CD4-positive, alpha-beta T cell (primary cell): ENCODE data around the gene FRAT1. TPM values are rescaled to one million over a fixed set of nuclear protein-coding genes. Genes with fewer than 3 reads are reported as not detected.

Experiments used
- ATAC-seq: fragments of 200-7000 bp; cut with Tn5 transposase; one replicate; pipeline ENCODE4 v1.10.0; 2022; ENCODE audit warnings: mild to moderate bottlenecking; ENCODE audit not compliant: poor library complexity
- CTCF ChIA-PET: fragments of 350-600 bp; sonication (Branson Sonifier 250); formaldehyde crosslinking; loops from one replicate; lab custom pipeline; 2021; ENCODE audit warnings: antibody characterized with exemption, inconsistent platforms; lab: Charles Lee
- POLR2A ChIA-PET: fragments of 350-600 bp; sonication (Branson Sonifier 250); formaldehyde crosslinking; loops from one replicate; lab custom pipeline; 2021; ENCODE audit warnings: antibody characterized with exemption, inconsistent platforms; lab: Charles Lee
- DNase-seq, 14 experiments: peaks; one replicate each; pipeline ENCODE4 v3.0.0-alpha.2; 2013 to 2020; ENCODE audit warnings: mixed read lengths in 2 of 14
- H3K27ac ChIP-seq, 2 donors: one replicate each; pipeline versions ENCODE4 v1.5.1 to v1.7.0; 2013; ENCODE audit warnings: low read length in 2 of 2, low read depth in 1 of 2, mild to moderate bottlenecking in 1 of 2
- H3K27me3 ChIP-seq, 2 experiments: 1 replicate in 1 of 2; 2 replicates in 1 of 2; pipeline versions ENCODE4 v1.6.1 to v1.7.0; 2013; ENCODE audit warnings: low read length in 2 of 2, control low read depth in 1 of 2, mild to moderate bottlenecking in 1 of 2, moderate library complexity in 1 of 2; ENCODE audit not compliant: insufficient read depth in 2 of 2, control insufficient read depth in 1 of 2
- H3K36me3 ChIP-seq: one replicate; pipeline ENCODE4 v1.6.1; 2013; ENCODE audit warnings: low read length, control low read depth; ENCODE audit not compliant: insufficient read depth
- H3K4me1 ChIP-seq: one replicate; pipeline ENCODE4 v1.6.1; 2013; ENCODE audit warnings: low read length, control low read depth; ENCODE audit not compliant: insufficient read depth
- H3K4me3 ChIP-seq: one replicate; pipeline ENCODE4 v1.5.1; 2013; ENCODE audit warnings: mild to moderate bottlenecking, low read length, moderate library complexity
- H3K9me3 ChIP-seq, 2 experiments: 1 replicate in 1 of 2; 2 replicates in 1 of 2; pipeline versions ENCODE4 v1.6.1 to v1.7.0; 2013; ENCODE audit warnings: low read length in 2 of 2, mild to moderate bottlenecking in 2 of 2, control low read depth in 1 of 2, moderate library complexity in 1 of 2; ENCODE audit not compliant: control insufficient read depth in 1 of 2, insufficient read depth in 1 of 2
- H3K27ac Mint-ChIP-seq: one replicate; pipeline ENCODE4 v1.8.0; 2020; ENCODE audit warnings: mixed read lengths
- H3K27me3 Mint-ChIP-seq: one replicate; pipeline ENCODE4 v1.8.0; 2021; ENCODE audit warnings: mixed read lengths
- H3K36me3 Mint-ChIP-seq: one replicate; pipeline ENCODE4 v1.8.0; 2021; ENCODE audit warnings: low read depth, mixed read lengths
- H3K4me1 Mint-ChIP-seq: one replicate; pipeline ENCODE4 v1.8.0; 2021; ENCODE audit warnings: low read depth, mixed read lengths
- H3K4me3 Mint-ChIP-seq: one replicate; pipeline ENCODE4 v1.8.0; 2020; ENCODE audit warnings: mild to moderate bottlenecking, mixed read lengths
- H3K9me3 Mint-ChIP-seq: one replicate; pipeline ENCODE4 v1.8.0; 2020; ENCODE audit warnings: mixed read lengths
- intact Hi-C, 2 experiments: fragments of 100-400 bp; cut with DNase I in 1 of 2; cut with micrococcal nuclease in 1 of 2; formaldehyde crosslinking; loops; one replicate each; pipeline versions ENCODE4 v1.15.1 to v1.9.0; 2023 to 2025; cut with DNase I, micrococcal nuclease
- total RNA-seq, 174 experiments: library from RNA in 2 of 174; stranded (reverse) in 2 of 174; gene quantifications; one replicate each; pipeline ENCODE4 v1.2.3 and lab custom pipeline; 2021 to 2026
- TF ChIP-seq, protein P1 (sequence below): fragments of 200-600 bp; IDR thresholded peaks from one replicate; pipeline ENCODE4 v1.8.0; 2022; ENCODE audit warnings: antibody characterized with exemption, mild to moderate bottlenecking

The FRAT1 gene
- total RNA-seq, 2 experiments from 2014 or later, result 45.2 to 45.5 TPM

- H3K4me3 ChIP-seq, result no peak overlapping the region
- DNase-seq, result no peak
- peaks cover 59% of the 10 kb centered on the region for H3K36me3 Mint-ChIP-seq
- TF ChIP-seq, protein P1, sequence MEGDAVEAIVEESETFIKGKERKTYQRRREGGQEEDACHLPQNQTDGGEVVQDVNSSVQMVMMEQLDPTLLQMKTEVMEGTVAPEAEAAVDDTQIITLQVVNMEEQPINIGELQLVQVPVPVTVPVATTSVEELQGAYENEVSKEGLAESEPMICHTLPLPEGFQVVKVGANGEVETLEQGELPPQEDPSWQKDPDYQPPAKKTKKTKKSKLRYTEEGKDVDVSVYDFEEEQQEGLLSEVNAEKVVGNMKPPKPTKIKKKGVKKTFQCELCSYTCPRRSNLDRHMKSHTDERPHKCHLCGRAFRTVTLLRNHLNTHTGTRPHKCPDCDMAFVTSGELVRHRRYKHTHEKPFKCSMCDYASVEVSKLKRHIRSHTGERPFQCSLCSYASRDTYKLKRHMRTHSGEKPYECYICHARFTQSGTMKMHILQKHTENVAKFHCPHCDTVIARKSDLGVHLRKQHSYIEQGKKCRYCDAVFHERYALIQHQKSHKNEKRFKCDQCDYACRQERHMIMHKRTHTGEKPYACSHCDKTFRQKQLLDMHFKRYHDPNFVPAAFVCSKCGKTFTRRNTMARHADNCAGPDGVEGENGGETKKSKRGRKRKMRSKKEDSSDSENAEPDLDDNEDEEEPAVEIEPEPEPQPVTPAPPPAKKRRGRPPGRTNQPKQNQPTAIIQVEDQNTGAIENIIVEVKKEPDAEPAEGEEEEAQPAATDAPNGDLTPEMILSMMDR, result no peak
- H3K4me1 ChIP-seq, result peaks cover 3% of the 10 kb centered on the region
- no peaks in the 10 kb centered on the region for H3K27me3 ChIP-seq
- H3K4me3 Mint-ChIP-seq, result no peak overlapping the region
- POLR2A ChIA-PET, result no interaction called here
- peaks cover 26% of the 10 kb centered on the region for H3K36me3 ChIP-seq
- CTCF ChIA-PET, result interaction anchor here (3.0 kb wide), 1 partner anchor 80 kb away, joined by 11 read pairs; no protein-coding TSS in a partner anchor
- no peaks in the 10 kb centered on the region for H3K4me1 Mint-ChIP-seq
- ATAC-seq, result no peak
- no peak overlapping the region for H3K27ac ChIP-seq
- no peaks in the 10 kb centered on the region for H3K9me3 Mint-ChIP-seq
- no peak overlapping the region for H3K27ac Mint-ChIP-seq
- no peaks in the 10 kb centered on the region for H3K27me3 Mint-ChIP-seq
- intact Hi-C loops, result loop anchor here in 1 of 2 experiments (10.0 kb wide), 1 partner anchor 284 kb away; no protein-coding TSS in a partner anchor
- H3K9me3 ChIP-seq, result no peaks in the 10 kb centered on the region
Observed at GRCh38 chr10:97358781-97359180, 39.7 kb downstream of the FRAT1 start.

GRCh38 chr10:97360705-97361536, 41.9 kb downstream of the FRAT1 start:
- H3K4me1 Mint-ChIP-seq, result no peaks in the 10 kb centered on the region
- no peak overlapping the region for H3K27ac ChIP-seq
- H3K36me3 ChIP-seq, result peaks cover 35% of the 10 kb centered on the region
- ChIA-PET POLR2A (no interaction called here), CTCF (interaction anchor here (3.0 kb wide), 1 partner anchor 83 kb away, joined by 11 read pairs; no protein-coding TSS in a partner anchor)
- no peaks in the 10 kb centered on the region for H3K9me3 ChIP-seq
- DNase-seq (no peak), ATAC-seq (no peak)
- no peak overlapping the region for H3K4me3 Mint-ChIP-seq
- H3K27ac Mint-ChIP-seq, result no peak overlapping the region
- H3K27me3 Mint-ChIP-seq, result no peaks in the 10 kb centered on the region
- intact Hi-C loops, result no loop called here
- no peaks in the 10 kb centered on the region for H3K9me3 Mint-ChIP-seq
- TF ChIP-seq, protein P1, result no peak
- H3K4me1 ChIP-seq, result peaks cover 3% of the 10 kb centered on the region
- peaks cover 75% of the 10 kb centered on the region for H3K36me3 Mint-ChIP-seq
- H3K27me3 ChIP-seq, result no peaks in the 10 kb centered on the region
- no peak overlapping the region for H3K4me3 ChIP-seq

DNA sequence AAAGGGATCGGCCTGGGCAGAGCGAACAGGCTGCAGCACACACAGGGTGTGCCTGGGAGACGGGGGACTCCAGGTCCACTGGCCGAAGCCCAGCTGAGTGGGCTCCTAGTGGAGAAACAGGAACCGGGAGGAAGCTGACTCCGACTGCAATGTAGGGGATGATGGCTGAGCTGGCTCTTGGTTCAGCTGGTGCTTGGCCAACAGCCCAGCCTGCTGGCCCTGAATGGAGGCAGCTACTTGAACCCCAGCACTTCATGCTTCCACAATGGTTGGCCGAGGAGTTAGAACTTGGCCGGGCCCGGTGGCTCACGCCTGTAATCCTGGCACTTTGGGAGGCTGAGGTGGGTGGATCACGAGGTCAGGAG, 42.4 kb downstream of the FRAT1 start:
- Mint-ChIP-seq H3K36me3 (peaks cover 74% of the 10 kb centered on the region), H3K4me3 (no peak overlapping the region), H3K27ac (no peak overlapping the region), H3K9me3 (no peaks in the 10 kb centered on the region), H3K4me1 (no peaks in the 10 kb centered on the region), H3K27me3 (no peaks in the 10 kb centered on the region)
- no peaks in the 10 kb centered on the region for H3K27me3 ChIP-seq
- intact Hi-C loops, result no loop called here
- POLR2A ChIA-PET, result no interaction called here
- peaks cover 38% of the 10 kb centered on the region for H3K36me3 ChIP-seq
- peaks cover 3% of the 10 kb centered on the region for H3K4me1 ChIP-seq
- DNase-seq (no peak), ATAC-seq (no peak)
- TF ChIP-seq, protein P1, result no peak
- CTCF ChIA-PET, result no interaction called here
- no peaks in the 10 kb centered on the region for H3K9me3 ChIP-seq
- H3K4me3 ChIP-seq, result no peak overlapping the region
- H3K27ac ChIP-seq, result no peak overlapping the region
